ENCODE measurements around the gene ADNP2.

The ADNP2 gene

GRCh38 chr18:80077873-80078272 lies 31.2 kb upstream of the ADNP2 start:
- peaks cover 3% of the 10 kb centered on the region for H3K9me3 ChIP-seq (ENCODE audit: control insufficient read depth, low read depth, low read length)
- no peak overlapping the region for H3K4me3 ChIP-seq (ENCODE audit: low read length)
- H3K9ac ChIP-seq (ENCODE audit: low read length) = no peak overlapping the region
- no peak overlapping the region for H3K27ac ChIP-seq (ENCODE audit: low read length)
- H3K27me3 ChIP-seq (ENCODE audit: control insufficient read depth, insufficient read depth, low read length) = no peaks in the 10 kb centered on the region
- no peaks in the 10 kb centered on the region for H3K36me3 ChIP-seq (ENCODE audit: control insufficient read depth, low read depth, low read length)
- no peaks in the 10 kb centered on the region for H3K4me1 ChIP-seq (ENCODE audit: control insufficient read depth, low read depth, low read length)

GRCh38 chr18:80086281-80086680 lies 22.8 kb upstream of the ADNP2 start:
- H3K27ac ChIP-seq (ENCODE audit: low read length) = no peak overlapping the region

GRCh38 chr18:80088036-80088435 lies 21.0 kb upstream of the ADNP2 start:
- Histone ChIP-seq H3K9ac (ENCODE audit: low read length) (no peak overlapping the region), H3K9me3 (ENCODE audit: control insufficient read depth, low read depth, low read length) (no peaks in the 10 kb centered on the region), H3K27ac (ENCODE audit: low read length) (no peak overlapping the region), H3K27me3 (ENCODE audit: control insufficient read depth, insufficient read depth, low read length) (no peaks in the 10 kb centered on the region), H3K4me3 (ENCODE audit: low read length) (no peak overlapping the region), H3K4me1 (ENCODE audit: control insufficient read depth, low read depth, low read length) (no peaks in the 10 kb centered on the region), H3K36me3 (ENCODE audit: control insufficient read depth, low read depth, low read length) (no peaks in the 10 kb centered on the region)

More at GRCh38 chr18:80086281-80086680, 22.8 kb upstream of the ADNP2 start:
- Histone ChIP-seq H3K4me3 (ENCODE audit: low read length) (no peak overlapping the region), H3K36me3 (ENCODE audit: control insufficient read depth, low read depth, low read length) (no peaks in the 10 kb centered on the region), H3K9me3 (ENCODE audit: control insufficient read depth, low read depth, low read length) (no peaks in the 10 kb centered on the region), H3K4me1 (ENCODE audit: control insufficient read depth, low read depth, low read length) (no peaks in the 10 kb centered on the region), H3K27me3 (ENCODE audit: control insufficient read depth, insufficient read depth, low read length) (no peaks in the 10 kb centered on the region), H3K9ac (ENCODE audit: low read length) (no peak overlapping the region)

- Histone ChIP-seq H3K27me3 (ENCODE audit: control insufficient read depth, insufficient read depth, low read length) (no peaks in the 10 kb centered on the region), H3K36me3 (ENCODE audit: control insufficient read depth, low read depth, low read length) (no peaks in the 10 kb centered on the region), H3K27ac (ENCODE audit: low read length) (no peak overlapping the region), H3K9ac (ENCODE audit: low read length) (no peak overlapping the region), H3K4me1 (ENCODE audit: control insufficient read depth, low read depth, low read length) (no peaks in the 10 kb centered on the region), H3K9me3 (ENCODE audit: control insufficient read depth, low read depth, low read length) (no peaks in the 10 kb centered on the region), H3K4me3 (ENCODE audit: low read length) (no peak overlapping the region)
Observed at GRCh38 chr18:80088823-80089222, 20.2 kb upstream of the ADNP2 start.

GRCh38 chr18:80095414-80095813 lies 13.6 kb upstream of the ADNP2 start:
- Histone ChIP-seq H3K9ac (ENCODE audit: low read length) (no peak overlapping the region), H3K36me3 (ENCODE audit: control insufficient read depth, low read depth, low read length) (no peaks in the 10 kb centered on the region), H3K9me3 (ENCODE audit: control insufficient read depth, low read depth, low read length) (no peaks in the 10 kb centered on the region), H3K4me3 (ENCODE audit: low read length) (no peak overlapping the region), H3K27me3 (ENCODE audit: control insufficient read depth, insufficient read depth, low read length) (no peaks in the 10 kb centered on the region), H3K4me1 (ENCODE audit: control insufficient read depth, low read depth, low read length) (no peaks in the 10 kb centered on the region), H3K27ac (ENCODE audit: low read length) (no peak overlapping the region)

GRCh38 chr18:80096032-80096565 lies 13.0 kb upstream of the ADNP2 start:
- no peak overlapping the region for H3K27ac ChIP-seq (ENCODE audit: low read length)
- H3K4me1 ChIP-seq (ENCODE audit: control insufficient read depth, low read depth, low read length) = no peaks in the 10 kb centered on the region
- no peaks in the 10 kb centered on the region for H3K27me3 ChIP-seq (ENCODE audit: control insufficient read depth, insufficient read depth, low read length)
- no peaks in the 10 kb centered on the region for H3K36me3 ChIP-seq (ENCODE audit: control insufficient read depth, low read depth, low read length)
- no peaks in the 10 kb centered on the region for H3K9me3 ChIP-seq (ENCODE audit: control insufficient read depth, low read depth, low read length)
- H3K4me3 ChIP-seq (ENCODE audit: low read length) = no peak overlapping the region
- no peak overlapping the region for H3K9ac ChIP-seq (ENCODE audit: low read length)

GRCh38 chr18:80097201-80097600 lies 11.9 kb upstream of the ADNP2 start:
- H3K9me3 ChIP-seq (ENCODE audit: control insufficient read depth, low read depth, low read length) = no peaks in the 10 kb centered on the region
- H3K9ac ChIP-seq (ENCODE audit: low read length) = no peak overlapping the region
- H3K4me3 ChIP-seq (ENCODE audit: low read length) = no peak overlapping the region
- H3K27ac ChIP-seq (ENCODE audit: low read length) = no peak overlapping the region
- H3K36me3 ChIP-seq (ENCODE audit: control insufficient read depth, low read depth, low read length) = no peaks in the 10 kb centered on the region
- no peaks in the 10 kb centered on the region for H3K27me3 ChIP-seq (ENCODE audit: control insufficient read depth, insufficient read depth, low read length)
- no peaks in the 10 kb centered on the region for H3K4me1 ChIP-seq (ENCODE audit: control insufficient read depth, low read depth, low read length)

GRCh38 chr18:80103231-80103630 lies 5.8 kb upstream of the ADNP2 start:
- Histone ChIP-seq H3K9ac (ENCODE audit: low read length) (no peak overlapping the region), H3K36me3 (ENCODE audit: control insufficient read depth, low read depth, low read length) (no peaks in the 10 kb centered on the region), H3K4me1 (ENCODE audit: control insufficient read depth, low read depth, low read length) (peaks cover 32% of the 10 kb centered on the region), H3K9me3 (ENCODE audit: control insufficient read depth, low read depth, low read length) (no peaks in the 10 kb centered on the region), H3K4me3 (ENCODE audit: low read length) (no peak overlapping the region), H3K27me3 (ENCODE audit: control insufficient read depth, insufficient read depth, low read length) (no peaks in the 10 kb centered on the region), H3K27ac (ENCODE audit: low read length) (no peak overlapping the region)

- Histone ChIP-seq H3K36me3 (ENCODE audit: control insufficient read depth, low read depth, low read length) (no peaks in the 10 kb centered on the region), H3K4me3 (ENCODE audit: low read length) (peak overlapping the region; percentile 16), H3K27me3 (ENCODE audit: control insufficient read depth, insufficient read depth, low read length) (no peaks in the 10 kb centered on the region), H3K4me1 (ENCODE audit: control insufficient read depth, low read depth, low read length) (peaks cover 32% of the 10 kb centered on the region), H3K27ac (ENCODE audit: low read length) (peak overlapping the region; percentile 31), H3K9me3 (ENCODE audit: control insufficient read depth, low read depth, low read length) (no peaks in the 10 kb centered on the region), H3K9ac (ENCODE audit: low read length) (no peak overlapping the region)
Observed at GRCh38 chr18:80104364-80104779, 4.7 kb upstream of the ADNP2 start.

GRCh38 chr18:80105369-80106167 lies 3.5 kb upstream of the ADNP2 start:
- H3K4me3 ChIP-seq (ENCODE audit: low read length) = no peak overlapping the region
- H3K27ac ChIP-seq (ENCODE audit: low read length) = no peak overlapping the region
- H3K9me3 ChIP-seq (ENCODE audit: control insufficient read depth, low read depth, low read length) = no peaks in the 10 kb centered on the region
- H3K27me3 ChIP-seq (ENCODE audit: control insufficient read depth, insufficient read depth, low read length) = no peaks in the 10 kb centered on the region
- no peaks in the 10 kb centered on the region for H3K36me3 ChIP-seq (ENCODE audit: control insufficient read depth, low read depth, low read length)
- no peak overlapping the region for H3K9ac ChIP-seq (ENCODE audit: low read length)
- peaks cover 35% of the 10 kb centered on the region for H3K4me1 ChIP-seq (ENCODE audit: control insufficient read depth, low read depth, low read length)

GRCh38 chr18:80106482-80107051 lies 2.5 kb upstream of the ADNP2 start:
- H3K27me3 ChIP-seq (ENCODE audit: control insufficient read depth, insufficient read depth, low read length) = no peaks in the 10 kb centered on the region

GRCh38 chr18:80107426-80107825 lies 1.6 kb upstream of the ADNP2 start:
- no peak overlapping the region for H3K27ac ChIP-seq (ENCODE audit: low read length)
- H3K4me1 ChIP-seq (ENCODE audit: control insufficient read depth, low read depth, low read length) = peaks cover 46% of the 10 kb centered on the region
- H3K36me3 ChIP-seq (ENCODE audit: control insufficient read depth, low read depth, low read length) = peaks cover 3% of the 10 kb centered on the region
- H3K27me3 ChIP-seq (ENCODE audit: control insufficient read depth, insufficient read depth, low read length) = no peaks in the 10 kb centered on the region
- no peaks in the 10 kb centered on the region for H3K9me3 ChIP-seq (ENCODE audit: control insufficient read depth, low read depth, low read length)
- no peak overlapping the region for H3K4me3 ChIP-seq (ENCODE audit: low read length)
- no peak overlapping the region for H3K9ac ChIP-seq (ENCODE audit: low read length)

More at GRCh38 chr18:80106482-80107051, 2.5 kb upstream of the ADNP2 start:
- Histone ChIP-seq H3K9ac (ENCODE audit: low read length) (no peak overlapping the region), H3K9me3 (ENCODE audit: control insufficient read depth, low read depth, low read length) (no peaks in the 10 kb centered on the region), H3K4me3 (ENCODE audit: low read length) (no peak overlapping the region), H3K27ac (ENCODE audit: low read length) (no peak overlapping the region), H3K4me1 (ENCODE audit: control insufficient read depth, low read depth, low read length) (peaks cover 39% of the 10 kb centered on the region), H3K36me3 (ENCODE audit: control insufficient read depth, low read depth, low read length) (peaks cover 3% of the 10 kb centered on the region)

Data from iPS-18a (cell line).